Trophoblast cell (in vitro differentiated cells and primary cell): Measurements from ENCODE around the gene OR52A5.
"Not testable (repeated sequence)": the region's sequence is repeated elsewhere in the genome, so short reads cannot be mapped to it uniquely, and the experiment has no call there.

Experiments
- DNase-seq, 2 donors: peaks; one replicate each; pipeline ENCODE4 v3.0.0-alpha.2; 2016
- H2AFZ ChIP-seq: 2 replicates; pipeline ENCODE4 v1.6.1; 2013; ENCODE audit warnings: low read length, moderate library complexity, mild to moderate bottlenecking; ENCODE audit not compliant: insufficient read depth, poor library complexity
- H2AK5ac ChIP-seq: 2 replicates; pipeline ENCODE4 v1.6.1; 2013; ENCODE audit warnings: mild to moderate bottlenecking, low read length
- H2BK120ac ChIP-seq: 2 replicates; pipeline ENCODE4 v1.6.1; 2013; ENCODE audit warnings: low read length, mild to moderate bottlenecking, moderate library complexity; ENCODE audit not compliant: insufficient read depth, poor library complexity
- H2BK12ac ChIP-seq: 2 replicates; pipeline ENCODE4 v1.6.1; 2013; ENCODE audit warnings: mild to moderate bottlenecking, low read length, moderate library complexity
- H2BK5ac ChIP-seq: 2 replicates; pipeline ENCODE4 v1.6.1; 2013; ENCODE audit warnings: low read length, low read depth, moderate library complexity, mild to moderate bottlenecking; ENCODE audit not compliant: poor library complexity
- H3K14ac ChIP-seq: 2 replicates; pipeline ENCODE4 v1.6.1; 2013; ENCODE audit warnings: mild to moderate bottlenecking, low read length
- H3K18ac ChIP-seq: 2 replicates; pipeline ENCODE4 v1.6.1; 2013; ENCODE audit warnings: mild to moderate bottlenecking, low read length
- H3K23ac ChIP-seq: 2 replicates; pipeline ENCODE4 v1.6.1; 2013; ENCODE audit warnings: low read length
- H3K27ac ChIP-seq: 2 replicates; pipeline ENCODE4 v1.5.1; 2013; ENCODE audit warnings: low read depth, mild to moderate bottlenecking, inconsistent platforms, low read length, moderate library complexity
- H3K27me3 ChIP-seq: 2 replicates; pipeline ENCODE4 v1.6.1; 2013; ENCODE audit warnings: inconsistent platforms, mild to moderate bottlenecking, low read length, moderate library complexity; ENCODE audit not compliant: insufficient read depth
- H3K36me3 ChIP-seq, 2 experiments: 1 replicate in 1 of 2; 2 replicates in 1 of 2; pipeline ENCODE4 v1.6.1; 2013; ENCODE audit warnings: low read length in 2 of 2, mild to moderate bottlenecking in 2 of 2, moderate library complexity in 1 of 2; ENCODE audit not compliant: insufficient read depth in 2 of 2, control insufficient read depth in 1 of 2
- H3K4ac ChIP-seq: 2 replicates; pipeline ENCODE4 v1.6.1; 2013; ENCODE audit warnings: low read depth, mild to moderate bottlenecking, low read length, moderate library complexity
- H3K4me1 ChIP-seq, 2 experiments: 1 replicate in 1 of 2; 2 replicates in 1 of 2; pipeline ENCODE4 v1.6.1; 2013; ENCODE audit warnings: low read length in 2 of 2, mild to moderate bottlenecking in 2 of 2, moderate library complexity in 1 of 2; ENCODE audit not compliant: insufficient read depth in 2 of 2, control insufficient read depth in 1 of 2
- H3K4me2 ChIP-seq: 2 replicates; pipeline ENCODE4 v1.6.1; 2013; ENCODE audit warnings: inconsistent platforms, mild to moderate bottlenecking, low read length, moderate library complexity
- H3K4me3 ChIP-seq: 2 replicates; pipeline ENCODE4 v1.5.1; 2013; ENCODE audit warnings: mild to moderate bottlenecking, low read depth, low read length, inconsistent platforms
- H3K79me1 ChIP-seq: one replicate; pipeline ENCODE4 v1.6.1; 2013; ENCODE audit warnings: low read length
- H3K79me2 ChIP-seq: 2 replicates; pipeline ENCODE4 v1.6.1; 2013; ENCODE audit warnings: low read length, mild to moderate bottlenecking; ENCODE audit not compliant: control insufficient read depth, insufficient read depth, poor library complexity
- H3K9ac ChIP-seq: 2 replicates; pipeline ENCODE4 v1.6.1; 2013; ENCODE audit warnings: mild to moderate bottlenecking, low read length
- H3K9me3 ChIP-seq: 2 replicates; pipeline ENCODE4 v1.6.1; 2013; ENCODE audit warnings: low read depth, mild to moderate bottlenecking, control low read depth, inconsistent platforms, low read length; ENCODE audit not compliant: insufficient read depth
- H4K12ac ChIP-seq: 2 replicates; pipeline ENCODE4 v1.6.1; 2013; ENCODE audit warnings: low read depth, mild to moderate bottlenecking, low read length, moderate library complexity
- H4K8ac ChIP-seq: 2 replicates; pipeline ENCODE4 v1.6.1; 2013; ENCODE audit warnings: low read depth, mild to moderate bottlenecking, low read length, moderate library complexity
- H4K91ac ChIP-seq: one replicate; pipeline ENCODE4 v1.6.1; 2013; ENCODE audit warnings: low read depth, mild to moderate bottlenecking, low read length, moderate library complexity
- WGBS: extraction: QIAGEN DNeasy Blood & Tissue Kit; methylation state at CpG from one replicate; pipeline ENCODE4 v1.1.7; 2013; ENCODE audit warnings: missing lambda C conversion rate; ENCODE audit not compliant: insufficient read length, insufficient coverage; ENCODE audit errors: extremely low coverage; 5-methylcytosine and 5-hydroxymethylcytosine counted together

The OR52A5 gene

DNA sequence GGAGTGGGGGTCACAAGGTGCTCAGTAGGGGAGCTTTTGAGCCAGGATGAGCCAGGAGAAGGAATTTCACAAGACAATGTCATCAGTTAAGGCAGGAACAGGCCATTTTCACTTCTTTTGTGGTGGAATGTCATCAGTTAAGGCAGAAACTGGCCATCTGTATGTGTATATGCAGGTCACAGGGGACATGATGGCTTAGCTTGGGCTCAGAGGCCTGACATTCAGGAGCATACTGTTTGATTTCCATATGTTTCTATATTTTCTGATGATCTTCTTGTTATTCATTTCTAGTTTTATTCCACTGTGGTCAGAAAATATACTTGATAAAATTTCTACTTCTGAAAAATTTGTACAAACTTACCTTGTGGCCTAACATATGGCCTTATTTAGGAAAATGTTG lies 27.7 kb upstream of the OR52A5 start:
- H2AK5ac ChIP-seq, H4K8ac ChIP-seq, H4K12ac ChIP-seq, H3K36me3 ChIP-seq, H3K9me3 ChIP-seq, H2BK12ac ChIP-seq, H3K4me2 ChIP-seq, H3K4me1 ChIP-seq, H3K14ac ChIP-seq, H3K79me2 ChIP-seq, H3K23ac ChIP-seq, H2AFZ ChIP-seq, H2BK5ac ChIP-seq, H3K9ac ChIP-seq, H4K91ac ChIP-seq, H3K4me3 ChIP-seq, H3K4ac ChIP-seq, H3K27ac ChIP-seq, H2BK120ac ChIP-seq, H3K79me1 ChIP-seq, DNase-seq, H3K18ac ChIP-seq, H3K27me3 ChIP-seq: not testable (repeated sequence)

DNA sequence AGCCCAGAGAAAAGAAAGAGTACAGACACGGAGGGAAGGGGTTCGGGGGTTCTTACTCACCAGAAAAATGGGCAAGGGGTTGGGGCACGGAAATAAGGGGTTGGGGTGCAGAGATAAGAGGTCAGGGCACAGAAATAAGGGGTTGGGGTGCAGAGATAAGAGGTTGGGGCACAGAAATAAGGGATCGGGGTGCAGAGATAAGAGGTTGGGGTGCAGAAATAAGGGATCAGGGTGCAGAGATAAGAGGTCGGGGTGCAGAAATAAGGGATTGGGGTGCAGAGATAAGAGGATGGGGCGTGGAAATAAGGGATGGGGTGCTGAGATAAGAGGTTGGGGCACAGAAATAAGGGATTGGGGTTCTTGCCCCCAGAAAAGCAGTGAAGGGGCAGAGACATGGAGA lies 26.7 kb upstream of the OR52A5 start:
- DNase-seq, H3K4me1 ChIP-seq, H3K27me3 ChIP-seq, H3K79me1 ChIP-seq, H3K9ac ChIP-seq, H3K23ac ChIP-seq, H3K36me3 ChIP-seq, H2BK5ac ChIP-seq, H4K8ac ChIP-seq, H2BK12ac ChIP-seq, H3K27ac ChIP-seq, H3K4me3 ChIP-seq, H2AFZ ChIP-seq, H3K18ac ChIP-seq, H2BK120ac ChIP-seq, H2AK5ac ChIP-seq, H3K79me2 ChIP-seq, H3K4ac ChIP-seq, H3K9me3 ChIP-seq, H3K14ac ChIP-seq, H4K91ac ChIP-seq, H3K4me2 ChIP-seq, H4K12ac ChIP-seq: not testable (repeated sequence)
- no CpG with 5 or more reads among the region's 6 CpGs for whole genome bisulfite sequencing

DNA sequence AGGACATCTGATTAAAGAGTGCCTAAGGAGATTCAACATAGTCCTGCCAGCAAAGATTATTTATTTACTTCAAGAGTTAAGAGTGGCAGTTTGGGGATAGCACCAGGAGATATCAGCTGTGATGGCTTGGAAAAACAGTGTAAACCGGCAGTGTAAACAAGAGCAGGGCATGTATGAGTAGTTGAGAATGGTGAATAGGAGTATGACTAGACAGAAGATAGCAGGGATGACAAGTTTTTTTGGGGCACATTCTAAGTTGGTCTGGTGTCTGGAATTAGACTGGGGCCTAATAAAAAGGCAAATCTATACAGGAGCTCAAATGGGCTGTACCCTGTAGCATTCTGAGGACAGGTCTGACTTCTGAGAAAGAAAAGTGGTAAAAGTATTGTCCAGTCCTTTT lies 22.9 kb upstream of the OR52A5 start:
- not testable (repeated sequence) for H3K18ac ChIP-seq, H3K36me3 ChIP-seq, H3K27me3 ChIP-seq, H4K91ac ChIP-seq, H4K12ac ChIP-seq, H3K14ac ChIP-seq, H4K8ac ChIP-seq, H2BK5ac ChIP-seq, H3K9me3 ChIP-seq, H3K79me1 ChIP-seq, H3K23ac ChIP-seq, H2BK12ac ChIP-seq, H2AFZ ChIP-seq, H2BK120ac ChIP-seq, H3K4me2 ChIP-seq, H3K79me2 ChIP-seq, H3K4ac ChIP-seq, DNase-seq, H3K4me1 ChIP-seq, H3K27ac ChIP-seq, H2AK5ac ChIP-seq, H3K4me3 ChIP-seq, H3K9ac ChIP-seq
- no CpG with 5 or more reads among the region's 1 CpG for whole genome bisulfite sequencing

DNA sequence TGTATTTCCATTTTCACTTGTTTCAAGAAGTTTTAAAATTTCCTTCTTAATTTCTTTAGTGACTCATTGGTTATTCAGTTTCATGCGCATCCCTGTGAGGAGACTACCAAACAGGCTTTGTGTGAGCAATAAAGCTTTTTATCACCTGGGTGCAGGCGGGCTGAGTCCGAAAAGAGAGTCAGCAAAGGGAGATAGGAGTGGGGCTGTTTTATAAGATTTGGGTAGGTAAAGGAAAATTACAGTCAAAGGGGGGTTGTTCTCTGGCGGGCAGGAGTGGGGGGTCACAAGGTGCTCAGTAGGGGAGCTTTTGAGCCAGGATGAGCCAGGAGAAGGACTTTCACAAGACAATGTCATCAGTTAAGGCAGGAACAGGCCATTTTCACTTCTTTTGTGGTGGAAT lies 22.1 kb upstream of the OR52A5 start:
- not testable (repeated sequence) for H3K18ac ChIP-seq, H3K36me3 ChIP-seq, H2BK12ac ChIP-seq, H2AK5ac ChIP-seq, H4K8ac ChIP-seq, H3K27me3 ChIP-seq, H3K9me3 ChIP-seq, H3K79me1 ChIP-seq, H3K14ac ChIP-seq, H3K4me2 ChIP-seq, H2AFZ ChIP-seq, H4K12ac ChIP-seq, H3K79me2 ChIP-seq, H2BK120ac ChIP-seq, H2BK5ac ChIP-seq, H4K91ac ChIP-seq, H3K9ac ChIP-seq, H3K23ac ChIP-seq, H3K27ac ChIP-seq, H3K4me3 ChIP-seq, H3K4ac ChIP-seq, DNase-seq, H3K4me1 ChIP-seq
- WGBS, result no CpG with 5 or more reads among the region's 4 CpGs

DNA sequence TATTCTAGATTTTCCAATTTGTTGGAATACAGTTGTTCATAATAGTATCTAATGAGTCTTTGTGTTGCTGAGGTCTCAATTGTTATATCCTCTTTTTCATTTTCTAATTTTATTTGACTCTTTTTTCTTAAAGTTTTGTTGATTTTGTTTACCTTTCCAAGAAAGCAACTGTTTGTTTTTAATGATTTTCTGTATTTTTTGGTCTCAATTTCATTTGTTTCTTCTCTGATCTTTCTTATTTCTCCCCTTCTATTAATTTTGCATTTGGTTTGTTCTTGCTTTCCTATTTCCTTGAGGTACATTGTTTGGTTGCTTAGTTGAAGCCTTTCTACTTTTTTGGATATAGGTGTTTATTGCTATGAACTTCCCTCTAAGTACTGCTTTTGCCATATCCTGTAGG lies 21.6 kb upstream of the OR52A5 start:
- H4K91ac ChIP-seq, result no peak overlapping the region
- H3K27me3 ChIP-seq, result no peaks in the 10 kb centered on the region
- DNase-seq, result no peak
- H3K4me1 ChIP-seq, result no peaks in the 10 kb centered on the region
- H3K79me1 ChIP-seq, result no peaks in the 10 kb centered on the region
- no peak overlapping the region for H3K9ac ChIP-seq
- no peak overlapping the region for H3K14ac ChIP-seq
- H3K23ac ChIP-seq, result no peak overlapping the region
- no peak overlapping the region for H2AFZ ChIP-seq
- H2BK5ac ChIP-seq, result no peak overlapping the region
- no peak overlapping the region for H3K4ac ChIP-seq
- H2BK120ac ChIP-seq, result no peak overlapping the region
- H3K79me2 ChIP-seq, result no peaks in the 10 kb centered on the region
- H3K18ac ChIP-seq, result no peak overlapping the region
- H4K12ac ChIP-seq, result no peak overlapping the region
- H3K4me3 ChIP-seq, result no peak overlapping the region
- H3K9me3 ChIP-seq, result no peaks in the 10 kb centered on the region
- no peak overlapping the region for H4K8ac ChIP-seq
- H3K27ac ChIP-seq, result no peak overlapping the region
- H3K36me3 ChIP-seq, result no peaks in the 10 kb centered on the region
- H2BK12ac ChIP-seq, result no peak overlapping the region
- H3K4me2 ChIP-seq, result no peak overlapping the region
- no peak overlapping the region for H2AK5ac ChIP-seq
